Vagina (tissue), 2 donors: ENCODE measurements around the gene SUSD1.

Experiments
- POLR2A ChIP-seq, 2 donors: fragments of 450-650 bp; IDR thresholded peaks; one replicate each; pipeline ENCODE4 v1.6.1; 2017; ENCODE audit warnings: antibody characterized with exemption in 2 of 2, mild to moderate bottlenecking in 2 of 2, moderate library complexity in 2 of 2
- POLR2AphosphoS5 ChIP-seq, 2 donors: sonication (generic); formaldehyde crosslinking; IDR thresholded peaks; one replicate each; pipeline ENCODE4 v1.9.0; 2017; ENCODE audit warnings: antibody characterized with exemption in 2 of 2, mild to moderate bottlenecking in 2 of 2, low read depth in 1 of 2; ENCODE audit not compliant: insufficient read depth in 1 of 2
- TF ChIP-seq, protein P1 (sequence below), 3 experiments: fragments of 450-650 bp in 2 of 3; fragments of 200-600 bp in 1 of 3; sonication (generic) in 1 of 3; IDR thresholded peaks; one replicate each; pipeline ENCODE4 v1.5.1; 2017 to 2019; ENCODE audit warnings: antibody characterized with exemption in 3 of 3, mild to moderate bottlenecking in 2 of 3, moderate library complexity in 2 of 3

- TF ChIP-seq, protein P1, sequence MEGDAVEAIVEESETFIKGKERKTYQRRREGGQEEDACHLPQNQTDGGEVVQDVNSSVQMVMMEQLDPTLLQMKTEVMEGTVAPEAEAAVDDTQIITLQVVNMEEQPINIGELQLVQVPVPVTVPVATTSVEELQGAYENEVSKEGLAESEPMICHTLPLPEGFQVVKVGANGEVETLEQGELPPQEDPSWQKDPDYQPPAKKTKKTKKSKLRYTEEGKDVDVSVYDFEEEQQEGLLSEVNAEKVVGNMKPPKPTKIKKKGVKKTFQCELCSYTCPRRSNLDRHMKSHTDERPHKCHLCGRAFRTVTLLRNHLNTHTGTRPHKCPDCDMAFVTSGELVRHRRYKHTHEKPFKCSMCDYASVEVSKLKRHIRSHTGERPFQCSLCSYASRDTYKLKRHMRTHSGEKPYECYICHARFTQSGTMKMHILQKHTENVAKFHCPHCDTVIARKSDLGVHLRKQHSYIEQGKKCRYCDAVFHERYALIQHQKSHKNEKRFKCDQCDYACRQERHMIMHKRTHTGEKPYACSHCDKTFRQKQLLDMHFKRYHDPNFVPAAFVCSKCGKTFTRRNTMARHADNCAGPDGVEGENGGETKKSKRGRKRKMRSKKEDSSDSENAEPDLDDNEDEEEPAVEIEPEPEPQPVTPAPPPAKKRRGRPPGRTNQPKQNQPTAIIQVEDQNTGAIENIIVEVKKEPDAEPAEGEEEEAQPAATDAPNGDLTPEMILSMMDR (IDR thresholded peaks at IDR 0.05), result no peak
- TF ChIP-seq POLR2A (IDR thresholded peaks at IDR 0.05) (no peak), POLR2AphosphoS5 (IDR thresholded peaks at IDR 0.05; ENCODE audit: insufficient read depth in 1 of 2, low read depth in 1 of 2) (no peak)
Measured at GRCh38 chr9:112031400-112031799, 143.7 kb downstream of the SUSD1 start.
